AG10803 (cell line): Measurements from ENCODE around the gene RUNX3.

Source experiments
- DNase-seq: peaks from one replicate; pipeline ENCODE4 v3.0.0; 2010; ENCODE audit warnings: low read depth
- H3K4me3 ChIP-seq: 2 replicates; pipeline ENCODE4 v1.5.1; 2011; ENCODE audit warnings: mild to moderate bottlenecking, low read length, control low read depth
- TF ChIP-seq, protein P1 (sequence below): conservative IDR thresholded peaks from 2 replicates; pipeline ENCODE4 v1.5.1; 2011; ENCODE audit warnings: mild to moderate bottlenecking, low read length, control low read depth, inconsistent platforms

The RUNX3 gene

DNA sequence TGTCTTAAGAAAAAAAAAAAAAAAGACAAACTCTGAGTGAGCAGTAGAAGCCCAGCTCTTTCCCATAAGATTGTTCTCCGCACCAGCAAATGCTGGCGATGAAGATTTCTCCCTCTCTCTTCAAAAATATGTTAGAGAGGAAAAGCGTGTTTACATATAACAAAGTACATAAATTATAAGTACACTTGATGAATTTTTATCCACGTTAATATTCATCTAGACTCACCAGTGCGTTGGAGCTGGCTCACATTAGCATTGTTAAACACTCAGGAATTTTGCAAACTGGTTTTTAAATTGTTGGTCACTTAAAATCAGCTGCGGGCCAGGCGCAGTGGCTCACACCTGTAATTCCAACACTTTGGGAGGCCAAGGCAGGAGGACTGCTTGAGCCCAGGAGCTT is 56.0 kb downstream of the RUNX3 start:
- TF ChIP-seq, protein P1, sequence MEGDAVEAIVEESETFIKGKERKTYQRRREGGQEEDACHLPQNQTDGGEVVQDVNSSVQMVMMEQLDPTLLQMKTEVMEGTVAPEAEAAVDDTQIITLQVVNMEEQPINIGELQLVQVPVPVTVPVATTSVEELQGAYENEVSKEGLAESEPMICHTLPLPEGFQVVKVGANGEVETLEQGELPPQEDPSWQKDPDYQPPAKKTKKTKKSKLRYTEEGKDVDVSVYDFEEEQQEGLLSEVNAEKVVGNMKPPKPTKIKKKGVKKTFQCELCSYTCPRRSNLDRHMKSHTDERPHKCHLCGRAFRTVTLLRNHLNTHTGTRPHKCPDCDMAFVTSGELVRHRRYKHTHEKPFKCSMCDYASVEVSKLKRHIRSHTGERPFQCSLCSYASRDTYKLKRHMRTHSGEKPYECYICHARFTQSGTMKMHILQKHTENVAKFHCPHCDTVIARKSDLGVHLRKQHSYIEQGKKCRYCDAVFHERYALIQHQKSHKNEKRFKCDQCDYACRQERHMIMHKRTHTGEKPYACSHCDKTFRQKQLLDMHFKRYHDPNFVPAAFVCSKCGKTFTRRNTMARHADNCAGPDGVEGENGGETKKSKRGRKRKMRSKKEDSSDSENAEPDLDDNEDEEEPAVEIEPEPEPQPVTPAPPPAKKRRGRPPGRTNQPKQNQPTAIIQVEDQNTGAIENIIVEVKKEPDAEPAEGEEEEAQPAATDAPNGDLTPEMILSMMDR = no peak
- H3K4me3 ChIP-seq = no peak overlapping the region
- DNase-seq = no peak

DNA sequence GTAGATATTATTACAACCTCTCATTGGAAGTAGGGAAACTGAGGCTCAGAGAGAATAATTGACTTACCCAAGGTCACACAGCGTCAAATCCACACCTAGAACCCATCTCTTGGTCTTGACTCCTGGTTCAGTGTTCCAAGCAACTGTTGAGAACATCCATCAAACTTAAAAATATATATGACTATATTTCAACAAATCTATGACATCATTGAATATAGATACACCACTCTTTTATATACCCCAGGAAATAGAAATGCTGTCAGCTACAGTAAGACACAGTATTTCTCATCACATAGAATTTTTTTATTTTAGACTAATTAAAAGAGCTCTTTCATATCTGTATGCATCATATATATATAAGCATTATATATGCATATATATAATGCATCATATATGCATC is 56.9 kb downstream of the RUNX3 start:
- TF ChIP-seq, protein P1 = no peak
- no peak for DNase-seq
- no peak overlapping the region for H3K4me3 ChIP-seq

DNA sequence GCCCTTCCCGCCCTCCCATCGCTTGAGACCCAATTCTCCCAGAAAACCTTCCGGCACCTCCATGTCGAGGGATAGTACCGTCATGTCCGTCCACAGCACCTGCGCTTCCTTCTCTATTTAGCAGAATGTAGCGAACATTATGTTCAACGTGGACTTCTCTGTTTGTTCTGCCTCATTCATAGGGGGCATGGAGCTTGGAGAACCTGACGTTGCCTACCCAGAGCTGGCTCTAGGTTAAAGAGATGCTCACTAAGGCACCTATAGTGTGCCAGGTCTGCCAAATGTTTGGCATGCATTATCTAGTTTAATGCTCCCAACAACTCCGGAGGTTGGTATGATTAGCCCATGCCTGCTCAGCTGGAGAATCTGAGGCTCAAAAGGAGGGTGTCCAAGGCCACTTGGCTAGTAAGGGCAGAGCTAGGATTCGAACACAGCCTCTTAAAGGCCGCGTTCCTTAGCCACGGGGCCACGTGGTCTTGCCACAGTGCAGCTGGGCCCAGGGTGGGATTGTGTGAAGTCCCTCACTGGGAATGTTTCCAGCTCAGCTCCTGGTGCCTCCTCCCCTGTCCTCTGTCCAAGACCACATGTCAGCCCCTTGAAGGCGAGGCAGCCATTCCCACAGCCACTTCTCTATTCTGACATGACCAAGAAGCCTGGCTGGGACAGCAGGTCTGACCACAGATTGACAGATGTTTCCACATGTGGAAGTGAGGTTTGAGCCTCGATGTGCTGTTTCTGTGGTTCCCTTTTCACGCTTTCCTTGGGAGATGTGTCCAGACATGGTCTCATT is 57.8 kb downstream of the RUNX3 start:
- DNase-seq = no peak
- TF ChIP-seq, protein P1 = no peak

DNA sequence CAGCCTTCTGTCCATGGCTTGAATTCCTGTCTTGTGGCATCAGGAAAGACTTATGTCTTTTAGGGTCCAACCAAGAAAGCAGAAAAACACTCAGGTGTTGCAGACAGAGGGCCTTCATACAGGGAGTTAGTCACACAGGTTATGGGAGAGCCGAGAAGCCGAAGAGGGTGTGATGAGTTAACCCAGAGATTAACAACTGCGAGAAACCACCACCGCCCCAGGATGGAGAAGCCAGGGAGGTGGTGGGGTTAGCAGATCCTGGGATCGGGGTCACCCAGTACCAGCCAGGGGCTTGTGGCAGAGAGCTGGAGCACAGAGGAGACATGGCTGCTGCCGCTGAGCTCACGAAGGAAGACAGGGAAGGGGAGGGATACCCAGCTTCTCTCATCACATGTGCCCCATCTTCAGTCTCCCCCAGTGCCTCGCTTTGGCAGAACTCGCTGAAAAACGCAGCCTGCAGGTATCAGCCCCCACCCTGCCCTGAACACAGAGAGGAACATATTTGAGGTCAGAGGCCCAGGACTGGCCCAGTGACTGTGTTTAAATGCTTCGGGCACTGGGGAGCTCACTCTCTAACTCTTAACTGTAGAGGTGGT is 58.7 kb downstream of the RUNX3 start:
- no peak for DNase-seq
- no peak overlapping the region for H3K4me3 ChIP-seq
- TF ChIP-seq, protein P1 = no peak

More for the DNA sequence above, 57.8 kb downstream of the RUNX3 start:
- no peak overlapping the region for H3K4me3 ChIP-seq

DNA sequence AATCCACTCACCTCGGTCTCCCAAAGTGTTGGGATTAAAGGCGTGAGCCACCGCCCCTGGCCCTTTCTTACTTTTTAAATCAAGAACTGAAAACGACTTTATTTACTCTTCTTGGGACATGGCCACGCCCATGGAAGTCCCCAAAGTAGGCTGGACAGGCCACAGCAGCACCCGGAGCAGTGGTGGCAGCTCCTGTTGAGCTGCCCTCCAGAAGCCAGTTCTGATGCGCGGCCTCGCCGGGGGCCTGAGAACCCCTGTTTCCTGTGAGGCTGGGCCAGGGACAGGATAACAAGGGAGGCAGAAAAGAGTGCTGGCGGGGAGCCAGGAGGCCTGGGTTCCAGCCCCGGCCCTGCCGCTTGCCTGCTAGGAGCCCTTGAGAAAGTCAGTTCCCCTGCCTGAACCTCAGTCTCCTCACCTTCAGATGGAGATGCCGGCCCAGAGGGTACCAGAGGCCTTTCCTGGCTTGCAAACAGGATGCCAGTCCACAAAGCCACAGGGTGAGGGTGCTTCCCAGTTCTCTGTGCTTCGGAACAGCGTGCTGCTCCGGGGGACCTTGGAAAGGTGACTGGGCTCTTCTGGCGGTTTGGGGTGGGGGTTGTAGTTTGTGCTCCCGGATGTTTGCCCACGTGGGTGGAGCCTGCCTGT is 59.4 kb downstream of the RUNX3 start:
- no peak for DNase-seq

DNA sequence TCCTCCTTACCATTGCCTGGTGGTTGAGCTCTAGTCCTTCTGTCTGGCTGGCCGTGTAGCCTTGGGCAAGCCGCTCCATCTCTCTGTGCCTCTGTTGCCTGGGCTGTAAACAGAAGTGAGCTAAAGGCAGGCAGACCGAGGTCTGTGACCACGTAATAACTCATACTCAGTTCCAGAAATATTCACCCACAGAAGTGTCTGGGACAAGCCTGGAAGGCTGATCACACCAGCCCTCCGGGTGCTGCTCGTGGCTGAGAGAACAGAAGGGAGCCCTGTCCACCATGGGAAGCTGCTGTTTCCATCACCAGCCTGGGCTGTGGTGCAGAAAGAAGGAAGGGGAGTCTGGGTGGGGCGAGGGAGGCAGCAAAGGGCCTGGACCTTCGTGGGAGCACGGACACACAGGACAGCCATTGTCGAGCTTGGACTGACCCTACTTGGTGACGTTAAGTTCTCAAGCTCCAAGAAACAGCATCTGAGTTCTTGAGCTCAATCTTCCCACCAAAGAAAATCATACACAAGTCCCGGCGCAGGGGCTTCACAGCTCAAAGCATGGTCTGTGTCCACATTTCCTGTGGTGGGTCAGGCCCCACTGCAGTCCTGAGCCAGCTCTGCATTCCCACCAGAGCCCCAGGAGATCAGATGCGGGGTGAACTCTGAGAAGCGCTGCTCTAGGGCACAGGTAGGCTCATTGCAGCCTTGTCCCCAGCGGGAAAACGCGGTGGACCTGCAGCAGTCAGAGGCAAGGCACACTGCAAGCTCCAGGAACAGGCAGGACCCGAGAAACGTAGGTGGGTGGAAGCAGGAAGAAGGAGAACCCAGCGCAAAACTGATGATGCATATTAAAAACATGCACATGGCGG is 61.8 kb downstream of the RUNX3 start:
- TF ChIP-seq, protein P1 = no peak
- H3K4me3 ChIP-seq = no peak overlapping the region
- DNase-seq = no peak

More for the DNA sequence above, 59.4 kb downstream of the RUNX3 start:
- H3K4me3 ChIP-seq = no peak overlapping the region
- TF ChIP-seq, protein P1 = no peak
